Right cardiac atrium (tissue), 5 donors: Measurements from ENCODE around the gene NQO1. TPM values are rescaled to one million over a fixed set of nuclear protein-coding genes. Genes with fewer than 3 reads are reported as not detected.
"Not testable (repeated sequence)": the region's sequence is repeated elsewhere in the genome, so short reads cannot be mapped to it uniquely, and the experiment has no call there.

Experiments
- ATAC-seq, 2 donors: fragments of 200-7000 bp; cut with Tn5 transposase; one replicate each; pipeline versions ENCODE4 v1.8.0 to v1.9.1; 2020; ENCODE audit warnings: moderate library complexity in 2 of 2, mild to moderate bottlenecking in 1 of 2
- DNase-seq, 3 donors: peaks; one replicate each; pipeline ENCODE4 v3.0.0-alpha.2; 2020
- H3K27ac ChIP-seq: one replicate; pipeline ENCODE4 v1.5.1; 2013; ENCODE audit warnings: mild to moderate bottlenecking, low read length, control low read depth, moderate library complexity
- H3K27me3 ChIP-seq: one replicate; pipeline ENCODE4 v1.6.1; 2013; ENCODE audit not compliant: control insufficient read depth, insufficient read depth
- H3K4me1 ChIP-seq: one replicate; pipeline ENCODE4 v1.6.1; 2013; ENCODE audit warnings: low read length; ENCODE audit not compliant: control insufficient read depth, insufficient read depth
- H3K4me3 ChIP-seq: one replicate; pipeline ENCODE4 v1.5.1; 2013; ENCODE audit warnings: low read length, control low read depth
- H3K9me3 ChIP-seq: one replicate; pipeline ENCODE4 v1.6.1; 2013; ENCODE audit warnings: low read length; ENCODE audit not compliant: control insufficient read depth
- WGBS: extraction: QIAGEN DNeasy Blood & Tissue Kit; methylation state at CpG from one replicate; pipeline ENCODE4 v1.1.7; 2013; 5-methylcytosine and 5-hydroxymethylcytosine counted together
- intact Hi-C, 4 donors: fragments of 100-400 bp; cut with DNase I; formaldehyde crosslinking; loops; one replicate each; pipeline versions ENCODE4 v1.11.0 to v1.14.0; 2022 to 2023
- polyA plus RNA-seq: library from polyadenylated mRNA; stranded (reverse); fragments of 200-250 nt; gene quantifications from one replicate; pipeline ENCODE4 v1.2.3, GENCODE V29; 2013
- total RNA-seq, 4 donors: library from RNA; stranded (reverse); fragmentation: NEBNext Ultra II Directional; extraction: Animal tissue kit (Norgen Biotek cat#: 25700); gene quantifications; one replicate each; pipeline ENCODE4 v1.2.1, GENCODE V29; 2021
- donor health status: healthy with polysubstance abuse.
- donor health status: DM: no; HTN: yes; CAD: no.
- donor health status: DM: no; HTN: no; CAD: no.
- donor health status: DM: no; HTN: yes; CAD: no; lungs with severe emphysema.
- donor health status: DM: yes; HTN: yes; CAD: no.

The NQO1 gene
- total and polyA plus RNA-seq, 5 donors = 11.5 to 27.0 (median 18.8) TPM

DNA sequence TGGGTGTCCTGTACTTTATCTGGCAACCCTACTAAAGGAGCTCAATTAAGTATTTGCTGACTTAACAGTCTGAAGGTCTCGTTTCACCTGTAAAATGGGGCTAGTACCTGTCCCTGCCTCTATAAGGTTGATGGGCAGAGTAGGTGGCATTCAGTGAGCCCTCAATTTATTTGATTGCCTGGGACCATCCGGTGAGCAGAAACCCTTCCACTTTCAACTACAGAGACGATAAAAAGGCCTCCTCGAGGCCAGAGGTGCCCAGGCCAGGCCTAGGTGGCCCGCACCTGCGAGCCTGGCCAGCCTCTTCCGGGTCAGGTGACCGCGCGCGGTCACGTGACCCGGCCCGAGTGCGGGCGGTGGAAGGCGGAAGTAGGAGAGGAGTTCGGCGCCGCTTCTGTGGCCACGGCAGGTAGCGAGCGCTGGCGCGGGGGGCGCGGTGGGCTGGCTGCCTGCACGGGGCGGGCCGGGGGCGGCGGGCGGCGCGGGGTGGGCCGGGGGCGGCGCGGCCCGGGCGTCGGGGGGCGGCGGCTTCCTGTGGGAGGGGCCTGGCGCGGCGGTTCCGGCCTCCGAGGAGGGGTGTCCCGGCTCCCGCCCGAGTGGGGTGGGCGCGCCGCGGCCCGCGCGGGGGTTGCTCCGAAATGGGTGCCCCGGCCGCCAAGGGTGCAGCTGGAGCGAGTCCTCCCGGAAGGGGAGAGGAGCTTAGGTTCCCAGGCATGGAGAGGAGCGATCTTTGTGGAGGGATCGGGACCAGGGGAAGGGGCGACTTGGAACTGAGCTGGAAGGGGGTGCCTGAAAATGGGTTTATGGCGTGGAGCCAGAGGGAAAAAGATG lies 35.8 kb upstream of the NQO1 start, which contains the start of gene WWP2:
TSS of gene WWP2 (plus strand) at position 350 of the 831 bp plus-strand sequence. CDS start 24,679 bp downstream, outside the sequence.
- DNase-seq (peak; percentile 74 to 90 (median 90)), ATAC-seq (peak; percentile 86 to 93)
- Histone ChIP-seq H3K27ac (peak within 1 kb of the TSS; percentile 95), H3K27me3 (no peaks in the 10 kb centered on the region), H3K9me3 (no peaks in the 10 kb centered on the region), H3K4me3 (peak within 1 kb of the TSS; percentile 87), H3K4me1 (no peaks in the 10 kb centered on the region)
- under 1% methylated on average over 58 of the region's 68 CpGs for WGBS
- intact Hi-C loops = no loop called here

DNA sequence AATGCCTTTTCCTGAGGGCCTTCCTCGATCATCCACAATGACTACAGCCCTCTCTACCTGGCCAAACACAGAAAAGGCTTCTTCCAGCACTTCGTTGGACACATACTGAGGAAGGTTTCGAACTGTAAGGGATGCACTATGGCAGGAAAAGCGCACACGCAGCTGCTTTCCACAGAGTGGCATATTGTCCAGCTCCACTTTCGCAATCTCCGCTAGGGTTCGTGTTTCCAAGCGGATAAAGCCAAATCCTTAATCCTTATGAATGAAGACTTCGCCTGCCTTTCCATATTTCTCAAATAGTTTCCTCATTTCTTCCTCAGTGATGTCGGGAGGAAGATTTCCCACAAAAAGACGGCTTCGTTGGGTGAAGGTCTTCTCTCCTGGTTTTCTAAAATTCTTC lies 31.0 kb upstream of the NQO1 start:
- not testable (repeated sequence) for H3K27ac ChIP-seq, H3K9me3 ChIP-seq, ATAC-seq, H3K27me3 ChIP-seq, H3K4me3 ChIP-seq, H3K4me1 ChIP-seq, DNase-seq
- 84% methylated on average over 13 of the region's 13 CpGs for WGBS
- intact Hi-C loops = loop anchor here in 2 of 4 donors (10.0 kb wide), 1 partner anchor 363 kb away; no protein-coding TSS in a partner anchor

DNA sequence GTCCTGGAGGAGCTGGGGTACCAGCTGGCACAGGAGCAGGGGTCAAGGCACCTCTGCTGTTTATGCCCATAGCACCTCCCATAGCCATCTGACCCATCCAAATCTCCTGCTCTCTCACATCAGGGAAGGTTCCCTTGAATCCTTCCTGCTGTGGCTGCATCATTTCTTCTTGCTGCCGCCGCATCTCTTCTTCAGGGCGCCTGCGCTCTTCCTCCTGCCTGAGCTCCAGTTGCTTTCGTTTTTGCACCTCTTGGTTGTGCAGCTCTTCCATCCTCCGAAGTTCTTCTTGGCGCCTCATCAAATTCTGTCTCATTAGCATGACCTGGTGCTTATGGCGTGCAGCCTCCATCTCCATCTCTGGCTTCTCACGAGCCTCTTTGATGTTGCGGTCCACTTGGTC lies 30.3 kb upstream of the NQO1 start:
- ATAC-seq = no peak

DNA sequence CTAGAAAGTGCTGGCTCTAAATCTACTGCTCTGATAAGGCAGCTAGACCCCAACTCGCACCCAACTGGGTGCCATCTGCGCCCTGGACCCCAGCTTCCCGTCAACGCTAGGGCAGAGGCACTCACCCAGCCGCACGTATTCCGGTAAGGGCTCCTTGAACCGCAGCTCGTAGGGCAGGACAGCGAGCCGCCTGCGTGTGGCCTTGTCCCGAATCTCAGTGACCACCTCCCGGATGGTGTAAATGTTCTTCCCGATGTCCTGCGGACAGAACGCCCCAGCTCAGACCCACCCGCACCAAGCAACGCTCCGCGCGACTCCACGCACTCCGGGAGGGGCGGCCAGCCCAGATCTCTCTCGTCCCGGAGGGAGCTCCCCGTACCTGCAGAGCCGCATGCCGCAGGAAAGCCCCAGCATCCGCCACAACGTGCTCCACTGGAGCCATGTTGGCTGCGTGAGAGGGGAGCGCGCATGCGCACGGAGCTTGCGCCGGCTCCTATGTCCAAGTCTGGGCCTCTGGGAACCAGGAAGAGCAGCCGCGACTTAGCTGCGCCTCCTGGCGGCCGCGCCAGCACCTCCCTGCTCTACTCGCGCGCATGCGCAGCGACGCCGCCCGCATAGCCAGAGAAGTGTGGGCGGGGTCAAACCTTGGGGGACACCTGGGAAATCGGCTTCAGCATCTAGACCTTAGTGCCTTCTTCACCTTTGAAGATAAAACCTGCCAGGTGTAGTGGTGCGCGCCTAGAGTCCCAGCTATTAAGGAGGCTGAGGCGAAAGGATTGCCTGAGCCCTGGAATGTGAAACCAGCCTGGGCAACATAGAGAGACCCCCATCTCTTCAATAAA lies 28.3 kb upstream of the NQO1 start, which contains the start of gene NOB1:
TSS of gene NOB1 (minus strand) at position 458 of the 842 bp plus-strand sequence. CDS start at position 442, 16 bp downstream.
- H3K4me3 ChIP-seq = peak within 1 kb of the TSS; percentile 78
- ATAC-seq (peak; percentile 98), DNase-seq (peak; percentile 97 to 99 (median 99))
- H3K27ac ChIP-seq = peak within 1 kb of the TSS; percentile 53
- no peaks in the 10 kb centered on the region for H3K9me3 ChIP-seq
- H3K4me1 ChIP-seq = no peaks in the 10 kb centered on the region
- intact Hi-C loops = loop anchor here (2.0 to 10.0 kb wide), 4 partner anchors 42 to 360 kb away; no protein-coding TSS in a partner anchor
- no peaks in the 10 kb centered on the region for H3K27me3 ChIP-seq
- under 1% methylated on average over 58 of the region's 58 CpGs for WGBS

More for the DNA sequence above, 30.3 kb upstream of the NQO1 start:
- Histone ChIP-seq H3K9me3 (no peaks in the 10 kb centered on the region), H3K4me3 (no peak overlapping the region), H3K4me1 (no peaks in the 10 kb centered on the region), H3K27ac (no peak overlapping the region), H3K27me3 (no peaks in the 10 kb centered on the region)
- no peak for DNase-seq
- 90% methylated on average over 10 of the region's 10 CpGs for WGBS
- intact Hi-C loops = loop anchor here in 2 of 4 donors (10.0 kb wide), 1 partner anchor 362 kb away; no protein-coding TSS in a partner anchor

DNA sequence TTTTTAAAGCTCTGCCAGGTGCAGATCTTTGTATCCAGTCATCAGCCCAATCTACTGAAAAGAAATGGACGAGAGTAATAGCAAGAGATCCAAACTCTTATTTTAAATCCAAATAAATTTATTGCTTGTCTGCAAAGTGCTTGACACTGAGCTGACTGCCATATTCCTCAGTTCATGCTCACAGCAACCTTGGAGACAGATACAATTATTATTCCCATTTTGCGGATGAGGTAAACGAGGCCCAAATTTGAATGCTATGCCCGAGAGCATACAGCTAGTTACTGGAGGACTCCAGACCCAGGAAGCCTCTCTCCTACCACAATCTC lies 27.7 kb upstream of the NQO1 start:
- H3K9me3 ChIP-seq = no peaks in the 10 kb centered on the region
- 15% methylated on average over 4 of the region's 4 CpGs for WGBS
- no peaks in the 10 kb centered on the region for H3K27me3 ChIP-seq
- DNase-seq (no peak), ATAC-seq (no peak)
- no peaks in the 10 kb centered on the region for H3K4me1 ChIP-seq
- intact Hi-C loops = loop anchor here (2.0 to 10.0 kb wide), 4 partner anchors 42 to 359 kb away; no protein-coding TSS in a partner anchor
- no peak overlapping the region for H3K27ac ChIP-seq
- peak overlapping the region; percentile 78 for H3K4me3 ChIP-seq

DNA sequence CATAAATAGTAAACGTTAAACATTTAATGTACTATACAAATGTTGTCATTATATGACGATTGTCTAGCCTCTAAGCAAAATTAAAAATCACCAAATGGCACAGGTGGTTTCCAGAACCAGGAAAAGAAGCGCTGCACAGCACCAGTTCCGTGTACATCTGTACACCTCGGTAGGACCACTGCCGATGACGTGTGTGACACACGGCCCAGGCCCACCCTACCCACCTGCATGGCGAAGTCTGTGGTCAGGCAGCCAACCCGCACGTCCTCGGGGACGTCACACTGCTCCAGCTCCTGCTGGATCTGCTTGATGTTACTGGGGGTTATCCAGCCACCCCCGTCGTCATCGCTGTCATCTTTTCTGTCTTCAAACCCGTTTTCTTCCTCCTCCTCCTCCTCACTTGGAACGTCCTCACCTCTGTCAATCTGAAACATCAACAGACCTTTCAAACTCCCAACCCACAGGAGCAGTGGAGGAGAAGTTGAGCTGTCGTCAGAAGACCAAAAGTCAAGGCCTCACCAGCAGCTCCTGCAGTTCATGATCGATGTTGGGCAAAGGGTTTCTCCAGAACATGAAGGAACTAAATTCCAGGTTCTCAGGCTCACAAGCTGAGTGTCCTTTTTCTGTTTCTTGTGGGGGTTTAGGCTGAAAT lies 22.5 kb upstream of the NQO1 start:
- no peaks in the 10 kb centered on the region for H3K27me3 ChIP-seq
- no peaks in the 10 kb centered on the region for H3K4me1 ChIP-seq
- DNase-seq (no peak), ATAC-seq (no peak)
- H3K9me3 ChIP-seq = no peaks in the 10 kb centered on the region
- H3K4me3 ChIP-seq = no peak overlapping the region
- intact Hi-C loops = no loop called here
- WGBS = 83% methylated on average over 20 of the region's 20 CpGs
- H3K27ac ChIP-seq = no peak overlapping the region

DNA sequence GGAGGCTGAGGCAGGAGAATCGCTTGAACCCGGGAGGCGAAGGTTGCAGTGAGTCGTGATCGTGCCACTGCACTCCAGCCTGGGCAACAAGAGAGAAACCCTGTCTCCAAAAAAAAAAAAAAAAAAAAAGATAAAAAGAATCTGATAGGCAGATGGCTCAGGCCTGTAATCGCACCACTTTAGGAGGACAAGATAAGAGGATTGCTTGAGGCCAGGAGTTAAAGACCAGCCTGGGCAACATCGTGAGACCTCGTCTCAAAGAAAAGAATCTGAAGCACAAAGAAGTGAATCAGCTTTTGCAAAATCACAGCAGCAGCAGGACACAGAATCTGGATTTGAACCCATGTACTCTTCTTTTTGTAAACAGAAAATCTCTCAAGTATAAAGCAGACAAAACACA lies 20.8 kb upstream of the NQO1 start:
- ATAC-seq = no peak
- intact Hi-C loops = no loop called here

DNA sequence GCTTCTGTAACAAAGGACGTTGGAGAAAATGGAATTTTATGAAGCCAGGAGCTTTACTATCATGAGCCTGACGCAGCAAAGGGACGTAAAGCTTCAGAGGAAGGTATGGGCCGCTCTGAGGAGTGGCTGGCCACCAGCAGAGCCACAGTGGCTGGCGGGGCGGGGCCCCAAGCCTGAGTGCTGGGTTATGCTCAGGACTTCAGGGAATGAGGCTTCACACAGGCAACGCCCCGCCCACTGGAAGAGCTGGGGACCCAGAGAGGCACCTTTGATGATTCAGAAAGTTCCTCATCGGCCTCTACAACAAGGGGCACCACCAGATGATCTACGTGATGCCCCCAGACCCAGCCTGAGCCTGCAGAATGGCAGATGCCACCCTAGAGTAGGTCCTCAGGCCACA lies 19.6 kb upstream of the NQO1 start:
- no peaks in the 10 kb centered on the region for H3K9me3 ChIP-seq
- WGBS = 86% methylated on average over 10 of the region's 10 CpGs
- DNase-seq (no peak), ATAC-seq (no peak)
- no peak overlapping the region for H3K27ac ChIP-seq
- no peaks in the 10 kb centered on the region for H3K4me1 ChIP-seq
- intact Hi-C loops = no loop called here
- H3K4me3 ChIP-seq = no peak overlapping the region
- no peaks in the 10 kb centered on the region for H3K27me3 ChIP-seq

More for the DNA sequence above, 20.8 kb upstream of the NQO1 start:
- no peaks in the 10 kb centered on the region for H3K27me3 ChIP-seq
- H3K9me3 ChIP-seq = no peaks in the 10 kb centered on the region
- H3K4me1 ChIP-seq = no peaks in the 10 kb centered on the region
- 86% methylated on average over 8 of the region's 8 CpGs for WGBS
- no peak overlapping the region for H3K27ac ChIP-seq
- no peak overlapping the region for H3K4me3 ChIP-seq
- no peak for DNase-seq

DNA sequence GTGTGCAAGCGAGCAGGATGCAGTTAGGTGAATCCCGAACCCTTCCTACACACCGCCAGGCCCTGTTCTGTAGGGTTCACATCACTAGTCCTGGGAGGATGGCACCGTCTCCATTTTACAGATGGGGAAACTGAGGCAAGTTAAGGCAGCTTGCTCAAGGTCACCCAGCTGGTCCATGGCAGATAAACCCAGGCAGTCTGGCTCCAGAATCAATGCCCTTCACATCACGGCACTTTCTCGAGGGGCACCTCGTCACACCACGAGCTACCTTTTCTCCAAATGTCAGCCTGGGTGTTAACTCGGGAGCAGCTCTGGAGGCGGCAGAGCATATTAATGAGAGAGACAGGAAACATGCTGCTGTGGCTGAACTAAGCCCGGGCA lies 18.9 kb upstream of the NQO1 start:
- DNase-seq = no peak
- WGBS = 96% methylated on average over 11 of the region's 11 CpGs
- intact Hi-C loops = no loop called here
- no peaks in the 10 kb centered on the region for H3K4me1 ChIP-seq
- no peak for ATAC-seq
- H3K27me3 ChIP-seq = no peaks in the 10 kb centered on the region
- H3K4me3 ChIP-seq = no peak overlapping the region
- no peak overlapping the region for H3K27ac ChIP-seq
- no peaks in the 10 kb centered on the region for H3K9me3 ChIP-seq

DNA sequence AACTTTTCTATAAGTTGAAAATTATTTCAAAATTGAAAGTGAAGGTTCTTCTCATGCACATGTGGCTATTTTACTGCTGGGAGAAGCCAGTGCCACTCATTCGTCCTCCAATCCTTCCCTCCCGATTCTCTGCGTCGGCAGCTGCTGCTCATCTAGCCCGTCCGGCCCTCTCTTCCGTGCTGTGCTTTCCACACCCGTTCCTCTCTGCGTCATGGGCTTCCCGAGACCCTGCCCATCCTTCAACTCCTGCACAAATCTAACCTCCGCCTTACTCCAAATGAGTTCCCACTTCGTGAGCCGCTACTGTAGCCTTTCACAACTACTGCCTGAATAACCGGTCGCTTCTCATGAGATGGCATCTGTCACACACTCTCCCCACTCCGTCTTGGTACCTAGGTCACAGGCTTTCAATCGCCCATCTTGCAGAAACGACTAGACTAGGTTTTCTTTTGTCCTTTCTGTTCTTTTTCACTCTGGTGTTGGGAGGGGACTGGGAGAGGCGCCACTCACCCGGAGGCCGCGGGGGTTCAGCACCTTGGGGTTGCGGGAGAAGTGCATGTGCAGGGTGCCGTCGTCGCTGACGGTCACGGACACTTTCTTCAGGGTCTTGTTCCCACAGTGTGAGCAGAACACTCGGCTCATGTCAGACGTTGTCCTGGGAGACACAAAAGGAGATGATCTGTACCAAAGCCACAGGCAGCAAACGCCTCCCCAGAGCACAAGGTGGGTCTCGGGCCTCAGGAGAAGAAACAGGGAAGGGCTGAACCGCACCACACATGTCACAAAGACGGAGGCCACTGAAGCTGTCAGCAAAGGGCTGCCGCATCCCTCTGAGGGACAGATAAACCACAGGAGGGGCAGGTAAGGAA lies 18.2 kb upstream of the NQO1 start:
- no peaks in the 10 kb centered on the region for H3K4me1 ChIP-seq
- H3K27me3 ChIP-seq = no peaks in the 10 kb centered on the region
- no peak overlapping the region for H3K27ac ChIP-seq
- ATAC-seq (no peak), DNase-seq (no peak)
- intact Hi-C loops = no loop called here
- H3K9me3 ChIP-seq = no peaks in the 10 kb centered on the region
- no peak overlapping the region for H3K4me3 ChIP-seq
- WGBS = 94% methylated on average over 35 of the region's 35 CpGs
